Measurements from ENCODE around the gene ABHD12. TPM values are rescaled to one million over a fixed set of nuclear protein-coding genes. Genes with fewer than 3 reads are reported as not detected.

Gene ABHD12
- total RNA-seq, 2 donors from 2014 or later: 70.1 to 84.7 TPM

DNA sequence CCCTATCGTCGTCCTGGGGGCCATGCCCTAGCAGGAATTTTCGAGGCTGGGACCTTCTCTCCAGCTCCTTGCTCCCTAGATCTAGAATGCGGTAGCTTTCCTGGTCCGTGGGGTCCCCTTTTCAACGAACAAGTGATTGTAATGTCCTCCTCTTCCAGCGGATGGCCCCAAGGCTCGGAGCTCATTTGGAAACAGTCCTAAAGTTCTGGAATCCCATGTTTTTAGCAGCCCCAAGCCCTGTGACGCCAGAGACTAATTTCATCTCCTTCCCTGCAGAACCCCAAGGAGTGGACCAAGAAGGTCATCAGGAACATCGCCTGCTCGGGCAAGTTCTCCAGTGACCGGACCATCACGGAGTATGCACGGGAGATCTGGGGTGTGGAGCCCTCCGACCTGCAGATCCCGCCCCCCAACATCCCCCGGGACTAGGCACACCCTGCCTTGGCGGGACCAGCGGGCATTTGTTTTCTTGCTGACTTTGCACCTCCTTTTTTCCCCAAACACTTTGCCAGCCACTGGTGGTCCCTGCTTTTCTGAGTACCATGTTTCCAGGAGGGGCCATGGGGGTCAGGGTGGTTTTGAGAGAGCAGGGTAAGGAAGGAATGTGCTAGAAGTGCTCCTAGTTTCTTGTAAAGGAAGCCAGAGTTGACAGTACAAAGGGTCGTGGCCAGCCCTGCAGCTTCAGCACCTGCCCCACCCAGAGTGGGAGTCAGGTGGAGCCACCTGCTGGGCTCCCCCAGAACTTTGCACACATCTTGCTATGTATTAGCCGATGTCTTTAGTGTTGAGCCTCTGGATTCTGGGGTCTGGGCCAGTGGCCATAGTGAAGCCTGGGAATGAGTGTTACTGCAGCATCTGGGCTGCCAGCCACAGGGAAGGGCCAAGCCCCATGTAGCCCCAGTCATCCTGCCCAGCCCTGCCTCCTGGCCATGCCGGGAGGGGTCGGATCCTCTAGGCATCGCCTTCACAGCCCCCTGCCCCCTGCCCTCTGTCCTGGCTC, 94.2 kb downstream of the ABHD12 start:
- H3K36me3 ChIP-seq: peaks cover 0 to 19% of the 10 kb centered on the region in 2 donors
- intact Hi-C loops (cut with DNase I): loop anchor here (5.0 kb wide), 1 partner anchor 96 kb away; the partner anchor contains the start of gene ABHD12

DNA sequence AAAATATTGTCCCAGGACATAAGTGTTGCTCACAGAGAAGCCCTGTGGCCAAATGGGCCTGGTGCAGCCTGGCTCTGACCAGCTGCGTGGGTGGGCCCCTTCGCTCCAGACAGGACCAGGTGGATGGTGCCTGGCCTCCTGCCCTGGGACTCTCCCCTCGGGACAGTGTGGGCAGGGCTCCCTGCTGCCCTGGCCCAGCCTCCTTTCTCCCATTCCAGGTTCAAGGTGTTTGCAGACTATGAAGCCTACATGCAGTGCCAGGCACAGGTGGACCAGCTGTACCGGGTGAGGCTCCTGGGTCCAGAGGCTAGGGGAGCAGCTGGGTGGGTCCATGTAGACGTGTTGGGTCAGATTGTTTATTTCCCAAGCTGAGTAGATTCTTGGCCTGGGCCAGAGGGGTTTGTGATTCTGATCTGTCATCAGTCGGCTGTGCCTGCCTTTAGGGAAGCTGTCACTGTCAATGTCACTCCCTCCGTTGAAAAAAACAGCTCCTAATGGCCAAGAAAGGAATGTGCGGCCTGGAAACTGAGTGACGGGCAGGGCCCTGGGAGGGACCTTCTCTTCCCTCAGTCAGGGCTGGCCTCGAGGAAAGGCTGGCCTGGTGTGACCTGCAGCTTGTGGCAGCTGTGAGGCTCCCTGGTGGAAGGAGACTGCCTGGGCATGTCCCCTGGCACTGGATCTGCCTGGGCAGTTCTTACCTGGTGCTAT, 95.1 kb downstream of the ABHD12 start:
- intact Hi-C loops (cut with DNase I): loop anchor here (5.0 kb wide), 1 partner anchor 97 kb away; the partner anchor contains the start of gene ABHD12
- Histone ChIP-seq H3K9me3 (no peaks in the 10 kb centered on the region), H3K36me3 (peaks cover 0 to 27% of the 10 kb centered on the region in 2 donors), H3K4me1 (replicated peaks) (peaks cover 8% of the 10 kb centered on the region), H3K27ac (peak overlapping the region; percentile 41 to 49), H3K27me3 (replicated peaks; ENCODE audit: insufficient read depth) (no peaks in the 10 kb centered on the region), H3K4me3 (no peak overlapping the region)
- TF ChIP-seq, protein P1, sequence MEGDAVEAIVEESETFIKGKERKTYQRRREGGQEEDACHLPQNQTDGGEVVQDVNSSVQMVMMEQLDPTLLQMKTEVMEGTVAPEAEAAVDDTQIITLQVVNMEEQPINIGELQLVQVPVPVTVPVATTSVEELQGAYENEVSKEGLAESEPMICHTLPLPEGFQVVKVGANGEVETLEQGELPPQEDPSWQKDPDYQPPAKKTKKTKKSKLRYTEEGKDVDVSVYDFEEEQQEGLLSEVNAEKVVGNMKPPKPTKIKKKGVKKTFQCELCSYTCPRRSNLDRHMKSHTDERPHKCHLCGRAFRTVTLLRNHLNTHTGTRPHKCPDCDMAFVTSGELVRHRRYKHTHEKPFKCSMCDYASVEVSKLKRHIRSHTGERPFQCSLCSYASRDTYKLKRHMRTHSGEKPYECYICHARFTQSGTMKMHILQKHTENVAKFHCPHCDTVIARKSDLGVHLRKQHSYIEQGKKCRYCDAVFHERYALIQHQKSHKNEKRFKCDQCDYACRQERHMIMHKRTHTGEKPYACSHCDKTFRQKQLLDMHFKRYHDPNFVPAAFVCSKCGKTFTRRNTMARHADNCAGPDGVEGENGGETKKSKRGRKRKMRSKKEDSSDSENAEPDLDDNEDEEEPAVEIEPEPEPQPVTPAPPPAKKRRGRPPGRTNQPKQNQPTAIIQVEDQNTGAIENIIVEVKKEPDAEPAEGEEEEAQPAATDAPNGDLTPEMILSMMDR (IDR thresholded peaks at IDR 0.05): peak in 1 of 4 experiments; percentile 8
- no peak for TF ChIP-seq POLR2AphosphoS5 (IDR thresholded peaks at IDR 0.05)
- WGBS: 28% methylated on average over 10 of the region's 10 CpGs
- no peak for DNase-seq (ENCODE audit: low spot score)

More for the DNA sequence above, 94.2 kb downstream of the ABHD12 start:
- Histone ChIP-seq H3K4me1 (replicated peaks) (peaks cover 8% of the 10 kb centered on the region), H3K9me3 (no peaks in the 10 kb centered on the region), H3K27ac (peak overlapping the region; percentile 41 to 49), H3K4me3 (no peak overlapping the region), H3K27me3 (replicated peaks; ENCODE audit: insufficient read depth) (no peaks in the 10 kb centered on the region)
- DNase-seq (ENCODE audit: low spot score): no peak
- 81% methylated on average over 24 of the region's 24 CpGs for WGBS
- no peak for TF ChIP-seq POLR2A (IDR thresholded peaks at IDR 0.05)
- TF ChIP-seq, protein P1 (IDR thresholded peaks at IDR 0.05): peak in 3 of 4 experiments; percentile 34 to 49 (median 41)

DNA sequence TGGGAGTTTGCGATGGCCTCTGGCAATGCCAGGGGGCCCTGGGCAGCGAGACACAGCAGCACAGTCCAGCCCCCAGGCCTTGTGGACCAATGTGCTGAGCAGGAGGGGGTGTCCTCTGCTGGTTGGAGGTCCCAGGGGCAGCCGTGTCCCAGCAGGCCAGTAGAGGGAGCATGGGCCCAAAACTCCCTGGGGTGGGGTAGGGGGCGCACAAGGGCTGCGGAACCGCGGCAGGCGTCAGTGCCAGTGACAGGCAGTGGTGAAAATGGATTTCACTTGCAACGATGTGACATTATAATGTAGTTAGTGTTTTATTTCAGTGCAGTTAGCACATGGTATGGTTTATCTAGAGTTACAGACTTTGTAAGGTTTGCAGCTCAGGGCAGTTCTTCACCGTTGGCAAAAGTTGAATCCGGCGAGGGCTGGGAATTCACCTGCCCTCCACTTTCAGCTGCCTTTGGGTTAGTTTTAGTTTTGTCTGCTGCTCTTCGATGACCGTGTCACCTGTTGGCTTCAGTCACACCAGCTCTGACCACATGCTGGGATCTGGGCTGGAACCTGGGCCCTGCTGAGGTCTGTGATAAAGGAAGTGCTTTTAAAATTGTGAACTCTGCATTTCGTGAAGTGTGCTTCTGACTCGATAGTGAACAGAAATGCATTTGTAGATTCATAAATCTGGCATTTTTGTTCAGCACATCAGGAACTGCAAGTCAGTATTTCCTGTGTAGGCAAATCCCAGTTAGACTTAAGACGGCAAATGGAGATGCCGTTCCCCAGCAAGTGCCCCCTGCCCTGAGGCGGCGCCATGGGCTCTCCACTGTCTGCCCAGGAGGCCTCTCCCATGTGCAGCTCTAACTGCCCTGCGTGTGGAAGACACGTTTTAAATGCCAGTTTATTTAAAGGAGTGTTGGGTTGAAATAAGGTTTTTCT, 95.9 kb downstream of the ABHD12 start:
- Histone ChIP-seq H3K4me3 (no peak overlapping the region), H3K36me3 (peaks cover 3 to 35% of the 10 kb centered on the region in 2 donors), H3K27me3 (replicated peaks; ENCODE audit: insufficient read depth) (no peaks in the 10 kb centered on the region), H3K9me3 (no peaks in the 10 kb centered on the region), H3K4me1 (replicated peaks) (peaks cover 8% of the 10 kb centered on the region), H3K27ac (peak overlapping the region; percentile 47 to 49)
- 56% methylated on average over 21 of the region's 22 CpGs for WGBS
- TF ChIP-seq, protein P1 (IDR thresholded peaks at IDR 0.05): peak in 3 of 4 experiments; percentile 45 to 69 (median 68)
- no peak for TF ChIP-seq POLR2AphosphoS5 (IDR thresholded peaks at IDR 0.05)
- intact Hi-C loops (cut with DNase I): loop anchor here (5.0 kb wide), 1 partner anchor 98 kb away; the partner anchor contains the start of gene ABHD12
- no peak for DNase-seq (ENCODE audit: low spot score)

DNA sequence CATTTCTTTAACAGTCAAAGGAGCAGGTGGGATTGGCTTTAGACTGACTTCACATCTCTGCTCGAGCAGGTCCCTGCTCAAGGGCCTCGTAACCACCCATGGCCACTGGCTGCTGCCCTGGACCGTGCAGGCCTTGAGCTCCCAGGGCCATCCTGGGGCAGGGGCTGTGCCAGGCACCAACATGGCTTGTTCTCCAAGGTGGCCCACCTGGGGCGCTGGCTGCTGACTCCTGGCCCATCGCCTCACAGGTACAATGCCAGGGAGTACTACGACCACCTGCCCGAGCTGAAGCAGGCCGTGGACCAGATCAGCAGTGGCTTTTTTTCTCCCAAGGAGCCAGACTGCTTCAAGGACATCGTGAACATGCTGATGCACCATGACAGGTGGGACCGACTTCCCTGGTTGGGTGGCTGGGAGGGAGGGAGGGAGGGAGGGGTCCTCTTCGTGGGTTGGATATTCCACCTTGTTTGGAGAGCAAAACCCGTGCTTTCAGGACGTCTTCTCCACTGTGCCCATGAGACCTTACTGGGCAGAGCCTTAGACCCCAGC, 96.7 kb downstream of the ABHD12 start:
- WGBS: 65% methylated on average over 13 of the region's 13 CpGs
- TF ChIP-seq POLR2A (IDR thresholded peaks at IDR 0.05): no peak
- TF ChIP-seq, protein P1 (IDR thresholded peaks at IDR 0.05): no peak
- Histone ChIP-seq H3K27ac (peak overlapping the region; percentile 47 to 49), H3K4me1 (replicated peaks) (peaks cover 8% of the 10 kb centered on the region), H3K4me3 (no peak overlapping the region), H3K9me3 (no peaks in the 10 kb centered on the region), H3K27me3 (replicated peaks; ENCODE audit: insufficient read depth) (no peaks in the 10 kb centered on the region), H3K36me3 (peaks cover 3 to 35% of the 10 kb centered on the region in 2 donors)
- intact Hi-C loops (cut with DNase I): no loop called here
- DNase-seq (ENCODE audit: low spot score): no peak
